GM12878 (cell line): Measurements from ENCODE around the gene C21orf58. TPM values are rescaled to one million over a fixed set of nuclear protein-coding genes. Genes with fewer than 3 reads are reported as not detected.
A peak's percentile ranks its signal among the peaks of the same experiment; 100 is the strongest.

Source experiments
- ATAC-seq: fragments of 200-7000 bp; cut with Tn5 transposase; 3 replicates; pipeline ENCODE4 v1.9.1; 2020; ENCODE audit warnings: mild to moderate bottlenecking, moderate library complexity
- BruUV-seq: library from RNA; stranded (reverse); fragments of 400-500 nt; replicated peaks from 2 replicates; lab custom pipeline; 2021; lab: Mats Ljungman, UMichigan
- CTCF ChIA-PET: fragments of 300-600 bp; sonication (Branson Sonifier 250); formaldehyde crosslinking; extraction: SDS; loops from one replicate; lab custom pipeline; 2021; ENCODE audit warnings: inconsistent platforms; lab: Yijun Ruan, JAX
- POLR2A ChIA-PET: fragments of 350-600 bp; formaldehyde crosslinking; extraction: SDS; loops from one replicate; lab custom pipeline; 2021; ENCODE audit warnings: inconsistent platforms; lab: Charles Lee
- RAD21 ChIA-PET: fragments of 300-600 bp; sonication (Branson Sonifier 250); formaldehyde crosslinking; loops from one replicate; lab custom pipeline; 2023; ENCODE audit warnings: antibody characterized with exemption; ENCODE audit not compliant: unreplicated experiment; lab: Charles Lee
- SMC1A ChIA-PET: fragments of 300-600 bp; sonication (Branson Sonifier 250); formaldehyde crosslinking; loops from one replicate; lab custom pipeline; 2023; ENCODE audit not compliant: unreplicated experiment, uncharacterized antibody; lab: Charles Lee
- DNase-seq: peaks from one replicate; pipeline ENCODE4 v3.0.0-alpha.2; 2011; ENCODE audit warnings: low read depth, low spot score
- FAIRE-seq: peaks from 3 replicates; lab custom pipeline; 2011; peaks lifted over from hg19 to GRCh38; lab: Jason Lieb, UNC
- H2AFZ ChIP-seq: 2 replicates; pipeline ENCODE4 v1.6.0; 2011; ENCODE audit warnings: low read depth, low read length, control low read depth; ENCODE audit not compliant: control insufficient read depth
- H3K27ac ChIP-seq: 2 replicates; pipeline ENCODE4 v1.5.1; 2011; ENCODE audit warnings: control low read depth; ENCODE audit not compliant: control insufficient read depth, insufficient read depth
- H3K27me3 ChIP-seq, 2 experiments: replicated peaks in 1 of 2; 2 replicates each; pipeline versions ENCODE4 v1.6.0 to v1.6.1; 2011; ENCODE audit warnings: low read length in 1 of 2; ENCODE audit not compliant: control insufficient read depth in 2 of 2, insufficient read depth in 2 of 2
- H3K36me3 ChIP-seq, 2 experiments: 2 replicates each; pipeline ENCODE4 v1.5.1; 2011; ENCODE audit warnings: low read length in 1 of 2; ENCODE audit not compliant: control insufficient read depth in 2 of 2, insufficient read depth in 2 of 2
- H3K4me1 ChIP-seq: 2 replicates; pipeline ENCODE4 v1.6.1; 2011; ENCODE audit warnings: mild to moderate bottlenecking, low read length, moderate library complexity, mixed read lengths; ENCODE audit not compliant: control insufficient read depth, insufficient read depth
- H3K4me2 ChIP-seq: 2 replicates; pipeline ENCODE4 v1.6.0; 2011; ENCODE audit warnings: control low read depth; ENCODE audit not compliant: control insufficient read depth, insufficient read depth
- H3K4me3 ChIP-seq: fragments of 200-600 bp; sonication (generic); 2 replicates; pipeline ENCODE4 v1.5.1; 2016
- H3K79me2 ChIP-seq: 2 replicates; pipeline ENCODE4 v1.6.0; 2011; ENCODE audit warnings: low read length; ENCODE audit not compliant: control insufficient read depth, insufficient read depth
- H3K9ac ChIP-seq: 2 replicates; pipeline ENCODE4 v1.8.0; 2011; ENCODE audit warnings: low read length, control low read depth, mixed read lengths; ENCODE audit not compliant: control insufficient read depth, insufficient read depth
- H3K9me3 ChIP-seq: replicated peaks from 3 replicates; pipeline ENCODE4 v1.5.1; 2011; ENCODE audit warnings: mild to moderate bottlenecking, low read length; ENCODE audit not compliant: control insufficient read depth, insufficient read depth
- H4K20me1 ChIP-seq: 2 replicates; pipeline ENCODE4 v1.6.0; 2011; ENCODE audit not compliant: control insufficient read depth, insufficient read depth
- CHD4 ChIP-seq: fragments of 200-600 bp; sonication (generic); IDR thresholded peaks from 2 replicates; pipeline ENCODE4 v1.6.1; 2016; ENCODE audit warnings: mild to moderate bottlenecking
- CREM ChIP-seq: IDR thresholded peaks from 2 replicates; pipeline ENCODE4 v1.6.1; 2014; ENCODE audit warnings: antibody characterized with exemption, low read depth
- IKZF1 ChIP-seq: fragments of 450-650 bp; conservative IDR thresholded peaks from 2 replicates; pipeline ENCODE4 v1.6.1; 2017; ENCODE audit warnings: antibody characterized with exemption, mild to moderate bottlenecking
- IRF3 ChIP-seq: fragments of 450-650 bp; IDR thresholded peaks from 2 replicates; pipeline ENCODE4 v1.6.1; 2014; ENCODE audit warnings: mild to moderate bottlenecking
- KDM1A ChIP-seq: fragments of 200-600 bp; sonication (generic); IDR thresholded peaks from 2 replicates; pipeline ENCODE4 v1.6.1; 2016; ENCODE audit warnings: borderline replicate concordance
- LARP7 ChIP-seq: fragments of 450-650 bp; IDR thresholded peaks from 2 replicates; pipeline ENCODE4 v1.6.1; 2017; ENCODE audit warnings: mild to moderate bottlenecking
- NFXL1 ChIP-seq: fragments of 450-650 bp; IDR thresholded peaks from 2 replicates; pipeline ENCODE4 v1.6.1; 2017; ENCODE audit warnings: antibody characterized with exemption, mild to moderate bottlenecking, borderline replicate concordance
- NFYB ChIP-seq: IDR thresholded peaks from 2 replicates; pipeline ENCODE4 v1.6.1; 2011; ENCODE audit warnings: low read depth, mild to moderate bottlenecking, low read length, improper control_type of control experiment, moderate library complexity; ENCODE audit not compliant: insufficient read depth
- NR2C2 ChIP-seq: IDR thresholded peaks from 2 replicates; pipeline ENCODE4 v1.6.1; 2011; ENCODE audit warnings: borderline replicate concordance, low read depth; ENCODE audit not compliant: control insufficient read depth, insufficient read length
- PKNOX1 ChIP-seq: fragments of 450-650 bp; IDR thresholded peaks from 2 replicates; pipeline ENCODE4 v1.6.1; 2016; ENCODE audit warnings: mild to moderate bottlenecking
- REST ChIP-seq: IDR thresholded peaks from 2 replicates; pipeline ENCODE4 v1.6.1; 2012; ENCODE audit warnings: mild to moderate bottlenecking, low read depth, low read length
- RUNX3 ChIP-seq: IDR thresholded peaks from 2 replicates; pipeline ENCODE4 v1.6.1; 2012; ENCODE audit warnings: low read length, inconsistent platforms
- SPI1 ChIP-seq: IDR thresholded peaks from 2 replicates; pipeline ENCODE4 v1.6.1; 2011; ENCODE audit warnings: low read depth, mild to moderate bottlenecking, low read length, moderate library complexity, borderline replicate concordance; ENCODE audit not compliant: insufficient read depth
- SUPT20H ChIP-seq: IDR thresholded peaks from 2 replicates; pipeline ENCODE4 v1.6.1; 2011; ENCODE audit warnings: low read depth, mild to moderate bottlenecking, low read length, moderate library complexity, borderline replicate concordance; ENCODE audit not compliant: control insufficient read depth
- WRNIP1 ChIP-seq: IDR thresholded peaks from 2 replicates; pipeline ENCODE4 v1.6.1; 2011; ENCODE audit warnings: low read depth, low read length, improper control_type of control experiment, borderline replicate concordance
- ZNF622 ChIP-seq: fragments of 450-650 bp; IDR thresholded peaks from 2 replicates; pipeline ENCODE4 v1.6.1; 2017; ENCODE audit warnings: mild to moderate bottlenecking, inconsistent platforms
- WGBS: methylation state at CpG from one replicate; pipeline ENCODE4 v1.1.6; 2016; ENCODE audit warnings: low lambda C conversion rate; ENCODE audit not compliant: insufficient replicate concordance, insufficient coverage; ENCODE audit errors: missing lambda C conversion rate; 5-methylcytosine and 5-hydroxymethylcytosine counted together
- in situ Hi-C: fragments of 300-500 bp; cut with MboI; formaldehyde crosslinking; loops from 9 replicates; pipeline ENCODE4 v1.14.3; 2018; ENCODE audit warnings: mixed read lengths
- intact Hi-C: fragments of 100-400 bp; cut with micrococcal nuclease; formaldehyde crosslinking; loops from one replicate; pipeline ENCODE4 v1.14.2; 2022; ENCODE audit not compliant: unreplicated experiment
- polyA plus RNA-seq, 11 experiments: library from polyadenylated mRNA; depleted of rRNA in 4 of 11; unstranded in 6 of 11; stranded (reverse) in 5 of 11; fragments of >200 nt; fragmentation: Nextera tagmentation in 4 of 11; fragmentation: Illumina TruSeq in 1 of 11; extraction: Ambion mirVana in 4 of 11; extraction: Trizol in 1 of 11; gene quantifications; 1 replicate in 1 of 11; 2 replicates in 10 of 11; pipeline versions ENCODE4 v1.2.1 to v1.2.3, GENCODE V29; 2011 to 2016; ENCODE audit warnings: inconsistent platforms in 2 of 11, missing spikeins in 2 of 11, low read depth in 1 of 11
- total RNA-seq, 4 experiments: library from RNA; depleted of rRNA in 3 of 4; stranded (reverse); fragments of >200 nt in 3 of 4; fragmentation: Illumina TruSeq in 1 of 4; extraction: Trizol in 1 of 4; gene quantifications; 2 replicates each; pipeline versions ENCODE4 v1.2.1 to v1.2.3, GENCODE V29; 2013 to 2021
- TF ChIP-seq, protein P1 (sequence below), 3 experiments: IDR thresholded peaks in 2 of 3; conservative IDR thresholded peaks in 1 of 3; 2 replicates each; pipeline ENCODE4 v1.5.1; 2011; ENCODE audit warnings: low read depth in 3 of 3, low read length in 3 of 3, mild to moderate bottlenecking in 3 of 3, control low read depth in 2 of 3, moderate library complexity in 2 of 3, inconsistent platforms in 1 of 3, mixed read lengths in 1 of 3; ENCODE audit not compliant: control insufficient read depth in 2 of 3, insufficient read depth in 1 of 3; ENCODE audit errors: extremely low read depth in 1 of 3

Gene C21orf58
- total and polyA plus RNA-seq, 10 of the 15 experiments (the other 5 are each of a cell fraction or from before 2014, with no cell fraction given), result 1.1 to 22.3 (median 11.8) TPM

GRCh38 chr21:46294647-46295176 lies 29.0 kb downstream of the C21orf58 start:
- in situ Hi-C loops (no loop called here), intact Hi-C loops (no loop called here)
- Histone ChIP-seq H3K9me3 (peaks cover 11% of the 10 kb centered on the region; the same call in 2 of the 3 replicates), H2AFZ (no peak overlapping the region), H3K27me3 (no peaks in the 10 kb centered on the region), H3K9ac (no peak overlapping the region), H3K4me1 (peaks cover 6% of the 10 kb centered on the region), H3K36me3 (peaks cover 7 to 12% of the 10 kb centered on the region in 2 experiments; a peak in 3 of 4 replicates), H3K4me3 (no peak overlapping the region), H3K79me2 (peaks cover 2% of the 10 kb centered on the region), H4K20me1 (no peaks in the 10 kb centered on the region), H3K4me2 (peak overlapping the region; percentile 7; the same call in 1 of the 2 replicates), H3K27ac (no peak overlapping the region)
- FAIRE-seq, result no peak
- no TSS peak for BruUV-seq
- POLR2A ChIA-PET, result no interaction called here
- DNase-seq, result no peak
- CTCF ChIA-PET, result interaction anchor here (1.0 kb wide), 1 partner anchor 19 kb away, joined by 3 read pairs; no protein-coding TSS in a partner anchor
- 17% methylated on average over 10 of the region's 10 CpGs for WGBS
- SMC1A ChIA-PET, result no interaction called here
- RAD21 ChIA-PET, result no interaction called here
- peak; percentile 83 for ATAC-seq
- TF ChIP-seq KDM1A (no peak), REST (no peak), PKNOX1 (peak; percentile 60), LARP7 (no peak), NFYB (no peak), RUNX3 (no peak), NR2C2 (no peak), WRNIP1 (no peak), SUPT20H (no peak), CREM (no peak), CHD4 (no peak), IRF3 (no peak), NFXL1 (no peak), ZNF622 (no peak), SPI1 (peak; percentile 45; the same call in 1 of the 2 replicates), IKZF1 (0 out of 2 replicates have a peak, but pooled peaks have one; percentile 27)
- TF ChIP-seq, protein P1, sequence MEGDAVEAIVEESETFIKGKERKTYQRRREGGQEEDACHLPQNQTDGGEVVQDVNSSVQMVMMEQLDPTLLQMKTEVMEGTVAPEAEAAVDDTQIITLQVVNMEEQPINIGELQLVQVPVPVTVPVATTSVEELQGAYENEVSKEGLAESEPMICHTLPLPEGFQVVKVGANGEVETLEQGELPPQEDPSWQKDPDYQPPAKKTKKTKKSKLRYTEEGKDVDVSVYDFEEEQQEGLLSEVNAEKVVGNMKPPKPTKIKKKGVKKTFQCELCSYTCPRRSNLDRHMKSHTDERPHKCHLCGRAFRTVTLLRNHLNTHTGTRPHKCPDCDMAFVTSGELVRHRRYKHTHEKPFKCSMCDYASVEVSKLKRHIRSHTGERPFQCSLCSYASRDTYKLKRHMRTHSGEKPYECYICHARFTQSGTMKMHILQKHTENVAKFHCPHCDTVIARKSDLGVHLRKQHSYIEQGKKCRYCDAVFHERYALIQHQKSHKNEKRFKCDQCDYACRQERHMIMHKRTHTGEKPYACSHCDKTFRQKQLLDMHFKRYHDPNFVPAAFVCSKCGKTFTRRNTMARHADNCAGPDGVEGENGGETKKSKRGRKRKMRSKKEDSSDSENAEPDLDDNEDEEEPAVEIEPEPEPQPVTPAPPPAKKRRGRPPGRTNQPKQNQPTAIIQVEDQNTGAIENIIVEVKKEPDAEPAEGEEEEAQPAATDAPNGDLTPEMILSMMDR (IDR thresholded peaks at IDR 0.05 in 2 of 3, conservative IDR thresholded peaks at IDR 0.05 in 1 of 3; ENCODE audit: control insufficient read depth in 2 of 3, extremely low read depth in 1 of 3, insufficient read depth in 1 of 3, low read depth in 3 of 3, low read length in 3 of 3), result no peak
